K562 (cell line): ENCODE data around the gene MRM3. TPM values are rescaled to one million over a fixed set of nuclear protein-coding genes. Genes with fewer than 3 reads are reported as not detected.

Experiments
- FOXM1 ChIP-seq, 2 experiments: fragments of 450-650 bp in 1 of 2; sonication (generic) in 1 of 2; formaldehyde crosslinking in 1 of 2; IDR thresholded peaks; 2 replicates each; pipeline versions ENCODE4 v1.6.1 to v1.9.0; 2017 to 2022; ENCODE audit warnings: low read depth in 2 of 2, mild to moderate bottlenecking in 2 of 2, missing genetic modification reagents in 1 of 2, moderate library complexity in 1 of 2
- POLR2AphosphoS2 ChIP-seq: IDR thresholded peaks from 2 replicates; pipeline ENCODE4 v1.6.1; 2012; ENCODE audit warnings: low read length, improper control_type of control experiment
- TCFL5 ChIP-seq: fragments of 250-450 bp; sonication (Bioruptor Pico); conservative IDR thresholded peaks from 2 replicates; pipeline ENCODE4 v1.6.1; 2021; ENCODE audit warnings: mild to moderate bottlenecking, moderate library complexity, matching md5 sums
- VEZF1 ChIP-seq: fragments of 200-800 bp; sonication (Bioruptor generic); IDR thresholded peaks from 2 replicates; pipeline ENCODE4 v1.6.1; 2017; ENCODE audit warnings: missing genetic modification characterization, missing compliant biosample characterization
- polyA plus RNA-seq, 8 experiments: library from polyadenylated mRNA; depleted of rRNA in 4 of 8; stranded (reverse) in 5 of 8; unstranded in 3 of 8; fragments of >200 nt; fragmentation: Nextera tagmentation in 2 of 8; fragmentation: Illumina TruSeq in 1 of 8; extraction: Ambion mirVana in 2 of 8; extraction: Trizol in 1 of 8; gene quantifications; 2 replicates each; pipeline versions ENCODE4 v1.2.1 to v1.2.3, GENCODE V29; 2011 to 2014; ENCODE audit warnings: inconsistent platforms in 1 of 8, missing spikeins in 1 of 8
- total RNA-seq, 7 experiments: library from RNA; depleted of rRNA in 6 of 7; stranded (reverse); fragments of >200 nt in 6 of 7; fragmentation: Illumina TruSeq in 2 of 7; extraction: Trizol in 2 of 7; gene quantifications; 2 replicates each; pipeline versions ENCODE4 v1.2.1 to v1.2.3, GENCODE V29; 2011 to 2021; ENCODE audit warnings: low replicate concordance in 1 of 7
- TF ChIP-seq, protein P1 (sequence below): fragments of 450-650 bp; IDR thresholded peaks from 2 replicates; pipeline ENCODE4 v1.6.1; 2017; ENCODE audit warnings: antibody characterized with exemption, mild to moderate bottlenecking
- TF ChIP-seq, protein P2 (sequence below): fragments of 450-650 bp; IDR thresholded peaks from 2 replicates; pipeline ENCODE4 v1.6.1; 2016; ENCODE audit warnings: low read depth, mild to moderate bottlenecking, moderate library complexity
- TF ChIP-seq, protein P3 (sequence below): fragments of 200-800 bp; sonication (Bioruptor generic); IDR thresholded peaks from 2 replicates; pipeline ENCODE4 v1.6.1; 2017; ENCODE audit warnings: missing genetic modification characterization, missing compliant biosample characterization

Gene MRM3
- total and polyA plus RNA-seq, 9 of the 15 experiments (the other 6 are each of a cell fraction or from before 2014, with no cell fraction given), result 2.4 to 24.8 (median 18.3) TPM

DNA sequence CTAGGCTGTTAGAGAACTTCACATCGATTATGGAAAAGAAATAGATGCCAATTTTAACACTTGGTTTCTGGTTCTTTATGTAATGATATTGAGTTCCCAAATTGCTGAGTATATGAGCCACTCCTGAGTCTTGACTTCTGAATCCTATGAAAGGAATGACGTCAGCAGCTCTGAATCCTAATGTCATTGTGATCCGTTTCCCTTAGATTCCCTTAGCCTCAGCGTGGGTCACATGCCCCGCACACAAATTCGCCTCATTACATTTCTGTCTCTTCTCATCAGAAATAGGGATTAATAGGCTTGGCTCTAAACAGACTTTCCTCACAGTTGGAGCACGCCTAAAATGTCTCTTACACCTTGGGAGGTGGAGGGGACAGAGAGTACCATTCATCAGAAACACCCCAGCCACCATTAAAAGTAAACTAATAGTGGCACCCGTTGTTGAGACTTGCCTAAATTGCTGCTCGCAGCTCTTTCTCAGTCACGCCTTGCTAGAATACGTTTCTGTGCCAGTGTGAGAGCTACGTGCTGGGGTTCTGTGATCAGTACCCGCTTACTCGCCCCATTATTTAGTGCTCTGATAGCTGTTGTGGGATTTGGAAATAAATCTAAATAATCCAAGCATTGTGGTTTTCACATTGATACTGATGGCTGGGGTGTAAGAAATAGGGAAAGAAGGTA, 7.1 kb downstream of the MRM3 start (continued):
- TF ChIP-seq, protein P1, sequence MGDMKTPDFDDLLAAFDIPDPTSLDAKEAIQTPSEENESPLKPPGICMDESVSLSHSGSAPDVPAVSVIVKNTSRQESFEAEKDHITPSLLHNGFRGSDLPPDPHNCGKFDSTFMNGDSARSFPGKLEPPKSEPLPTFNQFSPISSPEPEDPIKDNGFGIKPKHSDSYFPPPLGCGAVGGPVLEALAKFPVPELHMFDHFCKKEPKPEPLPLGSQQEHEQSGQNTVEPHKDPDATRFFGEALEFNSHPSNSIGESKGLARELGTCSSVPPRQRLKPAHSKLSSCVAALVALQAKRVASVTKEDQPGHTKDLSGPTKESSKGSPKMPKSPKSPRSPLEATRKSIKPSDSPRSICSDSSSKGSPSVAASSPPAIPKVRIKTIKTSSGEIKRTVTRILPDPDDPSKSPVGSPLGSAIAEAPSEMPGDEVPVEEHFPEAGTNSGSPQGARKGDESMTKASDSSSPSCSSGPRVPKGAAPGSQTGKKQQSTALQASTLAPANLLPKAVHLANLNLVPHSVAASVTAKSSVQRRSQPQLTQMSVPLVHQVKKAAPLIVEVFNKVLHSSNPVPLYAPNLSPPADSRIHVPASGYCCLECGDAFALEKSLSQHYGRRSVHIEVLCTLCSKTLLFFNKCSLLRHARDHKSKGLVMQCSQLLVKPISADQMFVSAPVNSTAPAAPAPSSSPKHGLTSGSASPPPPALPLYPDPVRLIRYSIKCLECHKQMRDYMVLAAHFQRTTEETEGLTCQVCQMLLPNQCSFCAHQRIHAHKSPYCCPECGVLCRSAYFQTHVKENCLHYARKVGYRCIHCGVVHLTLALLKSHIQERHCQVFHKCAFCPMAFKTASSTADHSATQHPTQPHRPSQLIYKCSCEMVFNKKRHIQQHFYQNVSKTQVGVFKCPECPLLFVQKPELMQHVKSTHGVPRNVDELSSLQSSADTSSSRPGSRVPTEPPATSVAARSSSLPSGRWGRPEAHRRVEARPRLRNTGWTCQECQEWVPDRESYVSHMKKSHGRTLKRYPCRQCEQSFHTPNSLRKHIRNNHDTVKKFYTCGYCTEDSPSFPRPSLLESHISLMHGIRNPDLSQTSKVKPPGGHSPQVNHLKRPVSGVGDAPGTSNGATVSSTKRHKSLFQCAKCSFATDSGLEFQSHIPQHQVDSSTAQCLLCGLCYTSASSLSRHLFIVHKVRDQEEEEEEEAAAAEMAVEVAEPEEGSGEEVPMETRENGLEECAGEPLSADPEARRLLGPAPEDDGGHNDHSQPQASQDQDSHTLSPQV, result no peak
- TF ChIP-seq TCFL5, result no peak
- TF ChIP-seq VEZF1 (CRISPR knock-in tag), result no peak
- TF ChIP-seq, protein P2, sequence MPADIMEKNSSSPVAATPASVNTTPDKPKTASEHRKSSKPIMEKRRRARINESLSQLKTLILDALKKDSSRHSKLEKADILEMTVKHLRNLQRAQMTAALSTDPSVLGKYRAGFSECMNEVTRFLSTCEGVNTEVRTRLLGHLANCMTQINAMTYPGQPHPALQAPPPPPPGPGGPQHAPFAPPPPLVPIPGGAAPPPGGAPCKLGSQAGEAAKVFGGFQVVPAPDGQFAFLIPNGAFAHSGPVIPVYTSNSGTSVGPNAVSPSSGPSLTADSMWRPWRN, result no peak
- TF ChIP-seq, protein P3, sequence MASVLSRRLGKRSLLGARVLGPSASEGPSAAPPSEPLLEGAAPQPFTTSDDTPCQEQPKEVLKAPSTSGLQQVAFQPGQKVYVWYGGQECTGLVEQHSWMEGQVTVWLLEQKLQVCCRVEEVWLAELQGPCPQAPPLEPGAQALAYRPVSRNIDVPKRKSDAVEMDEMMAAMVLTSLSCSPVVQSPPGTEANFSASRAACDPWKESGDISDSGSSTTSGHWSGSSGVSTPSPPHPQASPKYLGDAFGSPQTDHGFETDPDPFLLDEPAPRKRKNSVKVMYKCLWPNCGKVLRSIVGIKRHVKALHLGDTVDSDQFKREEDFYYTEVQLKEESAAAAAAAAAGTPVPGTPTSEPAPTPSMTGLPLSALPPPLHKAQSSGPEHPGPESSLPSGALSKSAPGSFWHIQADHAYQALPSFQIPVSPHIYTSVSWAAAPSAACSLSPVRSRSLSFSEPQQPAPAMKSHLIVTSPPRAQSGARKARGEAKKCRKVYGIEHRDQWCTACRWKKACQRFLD, result no peak
- no peak for TF ChIP-seq FOXM1 (IDR thresholded peaks at IDR 0.05; ENCODE audit: low read depth)
- TF ChIP-seq FOXM1 (CRISPR knock-in tag; IDR thresholded peaks at IDR 0.05; ENCODE audit: low read depth), result no peak
- TF ChIP-seq POLR2AphosphoS2, result no peak
